Gastroesophageal sphincter (tissue), 4 donors: ENCODE data around the gene HOXD13. TPM values are rescaled to one million over a fixed set of nuclear protein-coding genes. Genes with fewer than 3 reads are reported as not detected.

Experiments used
- ATAC-seq: fragments of 150-250 bp; one replicate; pipeline ENCODE4 v1.9.1; 2016; ENCODE audit warnings: mild to moderate bottlenecking, moderate library complexity
- H3K27ac ChIP-seq, 4 donors: fragments of 200-600 bp; sonication (generic) in 3 of 4; 1 replicate in 3 of 4; 2 replicates in 1 of 4; pipeline ENCODE4 v1.5.1; 2016 to 2019
- H3K27me3 ChIP-seq: fragments of 200-600 bp; sonication (generic); one replicate; pipeline ENCODE4 v1.5.1; 2019
- H3K36me3 ChIP-seq, 2 donors: fragments of 200-600 bp; sonication (generic); one replicate each; pipeline ENCODE4 v1.5.1; 2019; ENCODE audit warnings: control low read depth in 1 of 2
- H3K4me1 ChIP-seq, 3 donors: fragments of 200-600 bp; sonication (generic); 1 replicate in 2 of 3; 2 replicates in 1 of 3; pipeline ENCODE4 v1.5.1; 2016 to 2019; ENCODE audit warnings: control low read depth in 2 of 3
- H3K4me3 ChIP-seq, 2 donors: fragments of 200-600 bp; sonication (generic); one replicate each; pipeline ENCODE4 v1.5.1; 2019; ENCODE audit warnings: mild to moderate bottlenecking in 1 of 2, moderate library complexity in 1 of 2
- H3K9me3 ChIP-seq, 3 donors: fragments of 200-600 bp; sonication (generic); one replicate each; pipeline ENCODE4 v1.5.1; 2017 to 2019; ENCODE audit warnings: control low read depth in 2 of 3
- CTCF ChIP-seq, 4 experiments: fragments of 200-600 bp in 2 of 4; fragments of 450-650 bp in 2 of 4; sonication (generic) in 1 of 4; IDR thresholded peaks; one replicate each; pipeline ENCODE4 v1.5.1; 2017 to 2019; ENCODE audit warnings: antibody characterized with exemption in 4 of 4, mild to moderate bottlenecking in 2 of 4, moderate library complexity in 2 of 4
- EP300 ChIP-seq: sonication (generic); formaldehyde crosslinking; IDR thresholded peaks from one replicate; pipeline ENCODE4 v1.6.1; 2017; ENCODE audit warnings: antibody characterized with exemption, mild to moderate bottlenecking
- POLR2A ChIP-seq, 2 donors: fragments of 450-650 bp; IDR thresholded peaks; one replicate each; pipeline ENCODE4 v1.6.1; 2017; ENCODE audit warnings: antibody characterized with exemption in 2 of 2, mild to moderate bottlenecking in 2 of 2, moderate library complexity in 1 of 2
- POLR2AphosphoS5 ChIP-seq: sonication (generic); formaldehyde crosslinking; IDR thresholded peaks from one replicate; pipeline ENCODE4 v1.6.1; 2017; ENCODE audit warnings: antibody characterized with exemption
- WGBS, 2 donors: methylation state at CpG; one replicate each; pipeline ENCODE4 v1.1.5; 2018; ENCODE audit warnings: low coverage in 1 of 2; 5-methylcytosine and 5-hydroxymethylcytosine counted together
- total RNA-seq, 4 donors: library from RNA; depleted of rRNA; stranded (reverse); fragments of >200 nt; gene quantifications; one replicate each; pipeline ENCODE4 v1.1.0, GENCODE V29; 2016

HOXD13 gene
- total RNA-seq, 4 donors from 2014 or later: not detected

DNA sequence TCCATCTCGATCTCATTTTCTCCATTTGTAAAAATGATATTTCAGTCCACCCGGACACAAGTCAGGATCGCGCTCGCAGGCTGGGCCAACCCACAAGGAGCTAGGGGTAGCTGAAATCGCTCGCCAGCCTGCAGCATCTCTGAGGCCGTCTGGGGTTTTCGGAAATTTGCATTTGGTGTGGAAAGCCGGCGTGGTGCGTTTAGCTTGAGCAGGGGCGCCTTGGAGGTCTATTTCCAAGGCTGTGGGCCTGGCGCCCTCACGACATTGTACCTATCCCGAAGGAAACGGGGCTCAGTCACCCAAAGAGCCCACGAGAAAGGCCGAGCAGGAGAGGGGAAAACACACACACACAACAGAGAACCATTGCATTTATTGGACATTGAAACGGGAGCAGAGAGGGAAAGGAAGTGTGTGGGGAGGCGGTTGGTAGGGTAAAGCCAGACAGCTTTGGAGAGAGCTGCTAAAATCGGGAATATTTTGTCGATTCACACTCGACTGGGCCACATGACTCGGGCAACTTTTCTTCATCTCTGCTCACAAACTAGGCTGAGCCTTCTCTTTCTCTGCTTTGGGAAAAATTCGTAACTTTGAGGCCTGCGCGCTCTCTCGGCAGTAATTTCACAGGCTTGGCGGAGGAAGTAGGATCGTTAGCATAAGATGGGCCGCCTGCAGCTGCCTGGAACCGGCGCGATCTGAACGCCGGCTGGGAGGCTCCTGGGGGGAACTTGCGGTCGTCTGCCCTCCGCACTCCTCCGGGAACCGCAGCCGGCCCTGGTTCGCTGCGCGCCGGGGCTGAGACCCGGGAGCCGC is 35.9 kb downstream of the HOXD13 start:
- Histone ChIP-seq H3K9me3 (no peaks in the 10 kb centered on the region), H3K4me3 (peak overlapping the region in 1 of 2 donors; percentile 57), H3K27ac (peak overlapping the region in 3 of 4 donors; percentile 18 to 84 (median 77)), H3K36me3 (no peaks in the 10 kb centered on the region), H3K4me1 (peaks cover 0 to 51% (median 9%) of the 10 kb centered on the region in 3 donors), H3K27me3 (peaks cover 100% of the 10 kb centered on the region)
- no peak for ATAC-seq
- TF ChIP-seq EP300: no peak
- TF ChIP-seq POLR2AphosphoS5: no peak
- no peak for TF ChIP-seq CTCF (IDR thresholded peaks at IDR 0.05)
- TF ChIP-seq POLR2A (IDR thresholded peaks at IDR 0.05): no peak
- 17 to 19% methylated on average over 14 to 17 of the region's 49 CpGs for WGBS, 2 donors

DNA sequence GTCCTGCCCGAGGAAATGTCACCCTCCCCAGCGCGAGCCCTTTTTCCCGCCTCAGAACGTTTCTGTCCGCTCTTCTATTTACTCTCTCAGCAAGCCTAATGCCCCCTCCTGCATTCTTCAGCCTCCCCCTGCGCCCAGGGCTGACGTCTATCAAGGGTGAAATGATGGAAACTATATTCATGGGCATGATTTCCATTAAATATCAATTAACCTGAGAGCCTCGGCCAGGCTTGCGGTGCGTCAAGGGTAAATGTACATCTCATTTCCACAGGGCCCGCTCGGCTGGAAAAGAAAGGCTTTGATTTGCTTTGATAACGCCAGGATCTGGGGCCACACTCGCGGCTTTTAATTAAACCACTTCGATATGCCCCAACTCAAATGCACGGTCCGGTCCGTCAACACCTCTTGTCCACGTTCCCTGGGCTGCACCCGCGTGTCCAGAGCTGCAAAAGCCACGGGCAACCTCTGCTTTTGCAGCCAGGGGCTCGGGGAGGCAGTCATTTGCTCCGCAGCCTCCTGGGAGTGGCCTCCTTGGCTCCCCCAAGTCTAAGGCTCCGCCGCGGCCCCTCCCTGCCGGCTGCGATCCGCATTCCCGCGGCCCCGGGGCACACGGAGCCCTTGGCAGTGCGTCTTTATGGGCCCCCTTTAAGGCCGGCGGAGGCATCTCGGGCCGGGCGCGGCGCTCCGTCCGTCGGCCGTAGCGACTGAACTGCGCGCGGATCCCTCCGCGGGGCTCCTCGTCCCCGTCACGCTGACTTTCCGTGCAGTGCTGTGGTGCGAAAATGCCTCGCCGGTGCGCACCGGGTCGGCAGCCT is 36.7 kb downstream of the HOXD13 start, which contains the start of gene HOXD8:
Gene HOXD8 (plus strand): TSS at position 724 of the 815 bp plus-strand sequence. CDS start 662 bp downstream, outside the sequence.
- H3K27ac ChIP-seq: peak within 1 kb of the TSS in 3 of 4 donors; percentile 68 to 84 (median 77)
- no peaks in the 10 kb centered on the region for H3K36me3 ChIP-seq
- TF ChIP-seq POLR2AphosphoS5 (no peak), CTCF (IDR thresholded peaks at IDR 0.05) (no peak)
- 5% methylated on average over 8 of the region's 64 CpGs; no CpG with 5 or more reads in 1 of the 2 donors for WGBS, 2 donors
- peak; percentile 37 for ATAC-seq
- H3K27me3 ChIP-seq: peaks cover 100% of the 10 kb centered on the region
- peaks cover 0 to 45% (median 9%) of the 10 kb centered on the region in 3 donors for H3K4me1 ChIP-seq
- H3K4me3 ChIP-seq: peak within 1 kb of the TSS; percentile 26 to 57
- no peaks in the 10 kb centered on the region for H3K9me3 ChIP-seq

- no peak for ATAC-seq
- WGBS, 2 donors: no CpG with 5 or more reads among the region's 43 CpGs
- peak overlapping the region; percentile 13 to 57 for H3K4me3 ChIP-seq
- no peaks in the 10 kb centered on the region for H3K36me3 ChIP-seq
- H3K4me1 ChIP-seq: peaks cover 0 to 45% (median 9%) of the 10 kb centered on the region in 3 donors
- TF ChIP-seq POLR2AphosphoS5 (no peak), CTCF (IDR thresholded peaks at IDR 0.05) (no peak), POLR2A (IDR thresholded peaks at IDR 0.05) (no peak), EP300 (no peak)
- peak overlapping the region in 3 of 4 donors; percentile 68 to 84 (median 77) for H3K27ac ChIP-seq
- H3K27me3 ChIP-seq: peaks cover 100% of the 10 kb centered on the region
- H3K9me3 ChIP-seq: no peaks in the 10 kb centered on the region
Measured at GRCh38 chr2:176129813-176130146, 37.3 kb downstream of the HOXD13 start.

DNA sequence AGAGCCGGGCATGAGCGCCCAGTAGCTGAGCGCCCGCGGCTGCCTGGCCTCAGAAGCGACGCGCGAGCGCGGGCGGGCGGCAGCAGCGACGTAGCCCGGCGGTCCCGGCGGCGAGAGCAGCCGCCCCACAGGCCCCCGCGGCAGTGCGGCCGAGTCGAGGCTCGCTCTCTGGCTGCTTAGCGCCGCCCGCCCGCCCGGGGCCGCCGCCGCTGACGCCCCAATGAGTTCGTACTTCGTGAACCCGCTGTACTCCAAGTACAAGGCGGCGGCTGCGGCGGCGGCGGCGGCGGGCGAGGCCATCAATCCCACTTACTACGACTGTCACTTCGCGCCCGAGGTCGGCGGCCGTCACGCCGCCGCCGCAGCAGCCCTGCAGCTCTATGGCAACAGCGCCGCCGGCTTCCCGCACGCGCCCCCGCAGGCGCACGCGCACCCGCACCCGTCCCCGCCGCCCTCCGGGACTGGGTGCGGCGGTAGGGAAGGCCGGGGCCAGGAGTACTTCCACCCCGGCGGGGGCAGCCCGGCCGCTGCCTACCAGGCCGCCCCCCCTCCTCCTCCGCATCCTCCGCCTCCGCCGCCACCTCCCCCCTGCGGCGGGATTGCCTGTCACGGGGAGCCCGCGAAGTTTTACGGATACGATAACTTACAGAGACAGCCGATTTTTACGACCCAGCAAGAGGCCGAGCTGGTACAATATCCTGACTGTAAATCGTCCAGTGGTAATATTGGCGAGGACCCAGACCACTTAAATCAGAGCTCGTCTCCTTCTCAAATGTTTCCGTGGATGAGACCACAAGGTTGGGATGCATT is 37.8 kb downstream of the HOXD13 start:
- 9 to 12% methylated on average over 6 to 9 of the region's 100 CpGs for WGBS, 2 donors
- H3K27ac ChIP-seq: peak overlapping the region in 3 of 4 donors; percentile 68 to 84 (median 77)
- no peaks in the 10 kb centered on the region for H3K9me3 ChIP-seq
- H3K36me3 ChIP-seq: no peaks in the 10 kb centered on the region
- TF ChIP-seq POLR2A (IDR thresholded peaks at IDR 0.05) (peak in 1 of 2 donors; percentile 5), CTCF (IDR thresholded peaks at IDR 0.05) (no peak)
- peak; percentile 52 for ATAC-seq
- peaks cover 0 to 45% (median 9%) of the 10 kb centered on the region in 3 donors for H3K4me1 ChIP-seq
- H3K27me3 ChIP-seq: peaks cover 100% of the 10 kb centered on the region
- peak overlapping the region; percentile 26 to 57 for H3K4me3 ChIP-seq
